DOHH2 (cell line): ENCODE results near the gene WDR18.

ENCODE experiments used
- H3F3A ChIP-seq: fragments of 200-600 bp; sonication (generic), shearing (Covaris generic); 2 replicates; pipeline ENCODE4 v1.6.0; 2016; ENCODE audit warnings: antibody characterized with exemption, mild to moderate bottlenecking; ENCODE audit not compliant: control insufficient read depth, insufficient read depth
- H3K27ac ChIP-seq: fragments of 200-600 bp; sonication (generic); 2 replicates; pipeline ENCODE4 v1.5.1; 2014; ENCODE audit warnings: low read depth, mild to moderate bottlenecking, low read length, moderate library complexity
- H3K27me3 ChIP-seq: fragments of 200-600 bp; sonication (generic); 2 replicates; pipeline ENCODE4 v1.6.1; 2014; ENCODE audit warnings: mild to moderate bottlenecking, low read length, mixed read lengths; ENCODE audit not compliant: control insufficient read depth
- H3K36me3 ChIP-seq: fragments of 200-600 bp; sonication (generic); 2 replicates; pipeline ENCODE4 v1.6.1; 2014; ENCODE audit warnings: mild to moderate bottlenecking, low read length, moderate library complexity, mixed read lengths; ENCODE audit not compliant: control insufficient read depth
- H3K4me1 ChIP-seq: fragments of 200-600 bp; sonication (generic); 2 replicates; pipeline ENCODE4 v1.6.1; 2014; ENCODE audit warnings: mild to moderate bottlenecking, low read length, mixed read lengths; ENCODE audit not compliant: control insufficient read depth
- H3K4me2 ChIP-seq: fragments of 200-600 bp; sonication (generic); 2 replicates; pipeline ENCODE4 v1.6.0; 2014; ENCODE audit warnings: mild to moderate bottlenecking, low read length, moderate library complexity
- H3K4me3 ChIP-seq: fragments of 200-600 bp; sonication (generic); 2 replicates; pipeline ENCODE4 v1.5.1; 2014; ENCODE audit warnings: mild to moderate bottlenecking, low read length, mixed read lengths
- H3K79me2 ChIP-seq: fragments of 200-600 bp; sonication (generic); 2 replicates; pipeline ENCODE4 v1.6.1; 2014; ENCODE audit warnings: mild to moderate bottlenecking, low read length, mixed read lengths; ENCODE audit not compliant: control insufficient read depth
- H3K9me2 ChIP-seq: fragments of 200-600 bp; sonication (generic); replicated peaks from 2 replicates; pipeline ENCODE4 v1.6.1; 2014; ENCODE audit warnings: mild to moderate bottlenecking, low read length, mixed read lengths; ENCODE audit not compliant: control insufficient read depth
- H3K9me3 ChIP-seq: fragments of 200-600 bp; sonication (generic); 2 replicates; pipeline ENCODE4 v1.6.1; 2014; ENCODE audit warnings: antibody characterized with exemption, low read length, mixed read lengths; ENCODE audit not compliant: control insufficient read depth, insufficient read depth
- H4K20me1 ChIP-seq: fragments of 200-600 bp; sonication (generic); 2 replicates; pipeline ENCODE4 v1.6.0; 2014; ENCODE audit warnings: low read depth, mild to moderate bottlenecking, antibody characterized with exemption, low read length, moderate library complexity; ENCODE audit not compliant: control insufficient read depth, insufficient read depth
- EZH2phosphoT487 ChIP-seq: fragments of 200-600 bp; sonication (generic); IDR thresholded peaks from 2 replicates; pipeline ENCODE4 v1.6.1; 2017; ENCODE audit warnings: borderline replicate concordance, mild to moderate bottlenecking, antibody characterized with exemption, low read length, moderate library complexity, mixed read lengths
- TF ChIP-seq, protein P1 (sequence below): fragments of 200-600 bp; sonication (generic); IDR thresholded peaks from one replicate; pipeline ENCODE4 v1.5.1; 2014; ENCODE audit warnings: antibody characterized with exemption, mild to moderate bottlenecking, low read depth, low read length; ENCODE audit not compliant: poor library complexity, severe bottlenecking

WDR18 gene

DNA sequence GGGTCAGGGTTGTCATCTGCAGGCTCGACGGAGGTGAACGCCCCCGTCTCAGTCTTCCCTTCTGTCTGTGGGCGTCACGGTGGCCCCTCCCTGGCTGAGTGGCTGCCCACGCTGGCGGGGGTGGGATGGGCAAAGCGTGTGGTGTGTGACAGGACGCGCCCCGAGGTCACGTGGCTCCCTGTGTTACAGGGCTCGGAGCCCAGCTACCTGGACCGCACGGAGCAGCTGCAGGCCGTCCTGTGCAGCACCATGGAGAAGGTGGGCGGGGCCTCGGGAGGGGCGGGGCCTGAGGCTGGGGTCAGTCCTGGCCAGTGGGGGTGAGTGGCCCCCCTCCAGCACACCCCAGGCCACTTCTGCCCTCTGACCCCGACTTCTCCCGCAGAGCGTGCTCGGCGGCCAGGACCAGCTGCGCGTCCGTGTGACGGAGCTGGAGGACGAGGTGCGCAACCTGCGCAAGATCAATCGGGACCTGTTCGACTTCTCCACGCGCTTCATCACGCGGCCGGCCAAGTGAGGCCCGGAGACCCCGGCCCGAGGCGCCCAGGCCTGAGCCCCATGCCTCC, 9.8 kb downstream of the WDR18 start:
- Histone ChIP-seq H3K4me3 (no peak overlapping the region), H3K79me2 (no peaks in the 10 kb centered on the region), H3F3A (peaks cover 3% of the 10 kb centered on the region; the same call in 1 of the 2 replicates), H3K9me3 (peaks cover 4% of the 10 kb centered on the region; the same call in 1 of the 2 replicates), H3K9me2 (no peaks in the 10 kb centered on the region), H4K20me1 (no peaks in the 10 kb centered on the region), H3K27me3 (peaks cover 28% of the 10 kb centered on the region), H3K4me2 (no peak overlapping the region), H3K4me1 (peaks cover 5% of the 10 kb centered on the region), H3K27ac (no peak overlapping the region), H3K36me3 (peaks cover 37% of the 10 kb centered on the region)
- TF ChIP-seq, protein P1, sequence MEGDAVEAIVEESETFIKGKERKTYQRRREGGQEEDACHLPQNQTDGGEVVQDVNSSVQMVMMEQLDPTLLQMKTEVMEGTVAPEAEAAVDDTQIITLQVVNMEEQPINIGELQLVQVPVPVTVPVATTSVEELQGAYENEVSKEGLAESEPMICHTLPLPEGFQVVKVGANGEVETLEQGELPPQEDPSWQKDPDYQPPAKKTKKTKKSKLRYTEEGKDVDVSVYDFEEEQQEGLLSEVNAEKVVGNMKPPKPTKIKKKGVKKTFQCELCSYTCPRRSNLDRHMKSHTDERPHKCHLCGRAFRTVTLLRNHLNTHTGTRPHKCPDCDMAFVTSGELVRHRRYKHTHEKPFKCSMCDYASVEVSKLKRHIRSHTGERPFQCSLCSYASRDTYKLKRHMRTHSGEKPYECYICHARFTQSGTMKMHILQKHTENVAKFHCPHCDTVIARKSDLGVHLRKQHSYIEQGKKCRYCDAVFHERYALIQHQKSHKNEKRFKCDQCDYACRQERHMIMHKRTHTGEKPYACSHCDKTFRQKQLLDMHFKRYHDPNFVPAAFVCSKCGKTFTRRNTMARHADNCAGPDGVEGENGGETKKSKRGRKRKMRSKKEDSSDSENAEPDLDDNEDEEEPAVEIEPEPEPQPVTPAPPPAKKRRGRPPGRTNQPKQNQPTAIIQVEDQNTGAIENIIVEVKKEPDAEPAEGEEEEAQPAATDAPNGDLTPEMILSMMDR: no peak
- no peak for TF ChIP-seq EZH2phosphoT487

DNA sequence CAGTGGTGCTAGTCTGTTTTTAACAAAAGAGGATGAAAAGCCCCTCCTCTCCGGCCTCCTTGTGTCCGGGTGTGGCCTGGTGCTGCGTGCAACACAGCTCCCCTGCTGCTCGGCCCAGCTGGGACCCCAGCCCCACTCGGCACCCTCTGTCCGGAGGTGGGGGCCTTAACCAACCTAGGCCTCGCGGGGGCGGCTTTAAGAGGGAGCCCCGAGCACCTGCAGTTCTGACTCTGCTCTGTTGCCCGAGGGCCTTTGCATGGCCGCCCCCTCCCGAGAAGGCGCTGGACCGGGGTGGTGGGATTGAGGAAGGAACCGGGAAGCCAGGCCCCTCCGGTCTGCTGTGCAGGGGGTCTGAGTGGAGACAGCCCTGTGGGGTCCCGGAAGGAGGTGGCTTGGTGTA, 10.4 kb downstream of the WDR18 start:
- Histone ChIP-seq H3K4me3 (no peak overlapping the region), H3K4me2 (no peak overlapping the region), H3F3A (peaks cover 3% of the 10 kb centered on the region; the same call in 1 of the 2 replicates), H3K4me1 (peaks cover 5% of the 10 kb centered on the region), H3K79me2 (no peaks in the 10 kb centered on the region), H3K36me3 (peaks cover 33% of the 10 kb centered on the region), H3K9me2 (no peaks in the 10 kb centered on the region), H3K27ac (no peak overlapping the region), H3K27me3 (peaks cover 34% of the 10 kb centered on the region), H3K9me3 (peaks cover 4% of the 10 kb centered on the region; the same call in 1 of the 2 replicates), H4K20me1 (no peaks in the 10 kb centered on the region)
- TF ChIP-seq, protein P1: no peak
- no peak for TF ChIP-seq EZH2phosphoT487

DNA sequence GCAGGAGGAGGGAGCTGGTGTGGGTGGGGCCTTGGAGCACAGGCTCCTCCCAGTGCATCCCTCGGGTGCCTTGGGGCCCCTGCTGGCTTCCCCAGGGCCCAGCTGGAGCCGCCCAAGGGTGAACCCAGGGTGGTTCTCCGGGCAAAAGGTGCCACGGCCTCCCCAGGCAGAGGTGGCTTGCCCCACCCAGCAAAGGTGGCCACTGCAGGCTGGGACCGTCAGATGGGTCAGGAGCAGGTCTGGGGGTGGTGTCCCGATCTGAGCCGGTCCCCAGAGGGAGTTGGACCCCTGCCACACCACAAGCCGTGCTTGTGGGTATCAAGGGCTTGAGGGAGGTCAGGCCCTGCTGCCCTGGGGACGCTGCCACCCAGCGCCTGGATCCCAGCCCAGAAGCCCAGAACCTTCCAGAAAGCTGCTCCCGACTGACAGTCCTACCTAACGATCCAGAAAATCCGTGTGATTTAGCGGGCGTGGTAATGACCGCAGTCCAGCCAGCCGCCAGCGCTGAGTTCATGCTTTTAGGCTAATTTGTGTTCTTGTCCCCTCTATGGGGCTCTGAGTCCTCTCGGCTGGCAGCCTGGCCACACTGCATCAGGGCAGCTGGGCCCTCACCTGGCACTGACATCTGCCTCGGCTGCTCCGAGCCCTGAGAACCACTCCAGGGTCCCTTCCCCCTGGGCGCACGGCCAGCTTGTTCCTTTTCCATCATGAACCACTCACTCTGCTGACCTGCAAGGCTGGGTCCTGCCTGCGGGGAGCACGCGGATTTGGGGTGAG, 11.1 kb downstream of the WDR18 start:
- Histone ChIP-seq H3K4me2 (no peak overlapping the region), H3K4me3 (no peak overlapping the region)
- TF ChIP-seq, protein P1: no peak
- no peak for TF ChIP-seq EZH2phosphoT487

More for the DNA sequence above, 11.1 kb downstream of the WDR18 start:
- Histone ChIP-seq H3K9me2 (no peaks in the 10 kb centered on the region), H3K36me3 (peaks cover 26% of the 10 kb centered on the region), H3F3A (peaks cover 3% of the 10 kb centered on the region; the same call in 1 of the 2 replicates), H4K20me1 (no peaks in the 10 kb centered on the region), H3K27me3 (peaks cover 34% of the 10 kb centered on the region), H3K27ac (no peak overlapping the region), H3K9me3 (peaks cover 4% of the 10 kb centered on the region; the same call in 1 of the 2 replicates), H3K4me1 (peaks cover 5% of the 10 kb centered on the region), H3K79me2 (no peaks in the 10 kb centered on the region)
